GM23338 (cell line): ENCODE data around the gene C3AR1.

Source experiments
- CREB1 ChIP-seq: fragments of 250-450 bp; sonication (Bioruptor Pico); IDR thresholded peaks from 2 replicates; pipeline ENCODE4 v1.5.0; 2020; ENCODE audit warnings: low read depth, mild to moderate bottlenecking, moderate library complexity
- EZH2 ChIP-seq: fragments of 200-600 bp; sonication (generic); IDR thresholded peaks from one replicate; pipeline ENCODE4 v1.8.0; 2017; ENCODE audit warnings: antibody characterized with exemption, mild to moderate bottlenecking, low read depth; ENCODE audit not compliant: unreplicated experiment
- EZH2phosphoT487 ChIP-seq: fragments of 200-600 bp; sonication (generic); IDR thresholded peaks from one replicate; pipeline ENCODE4 v1.8.1; 2018; ENCODE audit warnings: antibody characterized with exemption; ENCODE audit not compliant: unreplicated experiment
- JUNB ChIP-seq: IDR thresholded peaks from one replicate; pipeline ENCODE4 v1.6.1; 2016; ENCODE audit warnings: antibody characterized with exemption; ENCODE audit not compliant: unreplicated experiment
- POLR2AphosphoS5 ChIP-seq: IDR thresholded peaks from 2 replicates; pipeline ENCODE4 v1.6.1; 2016; ENCODE audit warnings: antibody characterized with exemption, low read depth
- TF ChIP-seq, protein P1 (sequence below), 2 experiments: fragments of 200-600 bp in 1 of 2; sonication (generic) in 1 of 2; conservative IDR thresholded peaks; 2 replicates each; pipeline versions ENCODE4 v1.5.1 to v1.6.1; 2016 to 2017; ENCODE audit warnings: antibody characterized with exemption in 2 of 2, low read depth in 2 of 2, mild to moderate bottlenecking in 2 of 2, moderate library complexity in 1 of 2
- TF ChIP-seq, protein P2 (sequence below): IDR thresholded peaks from one replicate; pipeline ENCODE4 v1.6.1; 2018; ENCODE audit warnings: antibody characterized with exemption; ENCODE audit not compliant: unreplicated experiment
- TF ChIP-seq, protein P3 (sequence below): fragments of 250-450 bp; sonication (Bioruptor Pico); IDR thresholded peaks from 2 replicates; pipeline ENCODE4 v1.5.0; 2020; ENCODE audit warnings: mild to moderate bottlenecking, moderate library complexity

DNA sequence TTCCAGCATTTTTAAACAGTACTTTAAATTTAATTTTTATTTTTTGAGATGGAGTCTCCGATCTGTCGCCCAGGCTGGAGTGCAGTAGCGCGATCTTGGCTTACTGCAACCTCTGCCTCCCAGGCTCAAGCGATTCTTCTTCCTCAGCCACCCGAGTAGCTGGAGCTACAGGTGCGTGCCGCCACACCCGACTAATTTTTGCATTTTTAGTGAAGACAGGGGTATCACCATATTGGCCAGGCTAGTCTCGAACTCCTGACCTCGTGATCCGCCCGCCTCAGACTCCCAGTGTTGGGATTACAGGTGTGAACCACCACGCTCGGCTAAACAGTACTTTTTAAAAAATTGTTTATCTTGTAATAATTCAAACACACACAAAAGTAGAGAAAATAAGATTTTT is 37.9 kb downstream of the C3AR1 start:
- TF ChIP-seq, protein P1, sequence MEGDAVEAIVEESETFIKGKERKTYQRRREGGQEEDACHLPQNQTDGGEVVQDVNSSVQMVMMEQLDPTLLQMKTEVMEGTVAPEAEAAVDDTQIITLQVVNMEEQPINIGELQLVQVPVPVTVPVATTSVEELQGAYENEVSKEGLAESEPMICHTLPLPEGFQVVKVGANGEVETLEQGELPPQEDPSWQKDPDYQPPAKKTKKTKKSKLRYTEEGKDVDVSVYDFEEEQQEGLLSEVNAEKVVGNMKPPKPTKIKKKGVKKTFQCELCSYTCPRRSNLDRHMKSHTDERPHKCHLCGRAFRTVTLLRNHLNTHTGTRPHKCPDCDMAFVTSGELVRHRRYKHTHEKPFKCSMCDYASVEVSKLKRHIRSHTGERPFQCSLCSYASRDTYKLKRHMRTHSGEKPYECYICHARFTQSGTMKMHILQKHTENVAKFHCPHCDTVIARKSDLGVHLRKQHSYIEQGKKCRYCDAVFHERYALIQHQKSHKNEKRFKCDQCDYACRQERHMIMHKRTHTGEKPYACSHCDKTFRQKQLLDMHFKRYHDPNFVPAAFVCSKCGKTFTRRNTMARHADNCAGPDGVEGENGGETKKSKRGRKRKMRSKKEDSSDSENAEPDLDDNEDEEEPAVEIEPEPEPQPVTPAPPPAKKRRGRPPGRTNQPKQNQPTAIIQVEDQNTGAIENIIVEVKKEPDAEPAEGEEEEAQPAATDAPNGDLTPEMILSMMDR (conservative IDR thresholded peaks at IDR 0.05; ENCODE audit: low read depth in 2 of 2): no peak
- TF ChIP-seq EZH2phosphoT487 (no peak), EZH2 (no peak), POLR2AphosphoS5 (no peak), JUNB (no peak), CREB1 (no peak)
- TF ChIP-seq, protein P2, sequence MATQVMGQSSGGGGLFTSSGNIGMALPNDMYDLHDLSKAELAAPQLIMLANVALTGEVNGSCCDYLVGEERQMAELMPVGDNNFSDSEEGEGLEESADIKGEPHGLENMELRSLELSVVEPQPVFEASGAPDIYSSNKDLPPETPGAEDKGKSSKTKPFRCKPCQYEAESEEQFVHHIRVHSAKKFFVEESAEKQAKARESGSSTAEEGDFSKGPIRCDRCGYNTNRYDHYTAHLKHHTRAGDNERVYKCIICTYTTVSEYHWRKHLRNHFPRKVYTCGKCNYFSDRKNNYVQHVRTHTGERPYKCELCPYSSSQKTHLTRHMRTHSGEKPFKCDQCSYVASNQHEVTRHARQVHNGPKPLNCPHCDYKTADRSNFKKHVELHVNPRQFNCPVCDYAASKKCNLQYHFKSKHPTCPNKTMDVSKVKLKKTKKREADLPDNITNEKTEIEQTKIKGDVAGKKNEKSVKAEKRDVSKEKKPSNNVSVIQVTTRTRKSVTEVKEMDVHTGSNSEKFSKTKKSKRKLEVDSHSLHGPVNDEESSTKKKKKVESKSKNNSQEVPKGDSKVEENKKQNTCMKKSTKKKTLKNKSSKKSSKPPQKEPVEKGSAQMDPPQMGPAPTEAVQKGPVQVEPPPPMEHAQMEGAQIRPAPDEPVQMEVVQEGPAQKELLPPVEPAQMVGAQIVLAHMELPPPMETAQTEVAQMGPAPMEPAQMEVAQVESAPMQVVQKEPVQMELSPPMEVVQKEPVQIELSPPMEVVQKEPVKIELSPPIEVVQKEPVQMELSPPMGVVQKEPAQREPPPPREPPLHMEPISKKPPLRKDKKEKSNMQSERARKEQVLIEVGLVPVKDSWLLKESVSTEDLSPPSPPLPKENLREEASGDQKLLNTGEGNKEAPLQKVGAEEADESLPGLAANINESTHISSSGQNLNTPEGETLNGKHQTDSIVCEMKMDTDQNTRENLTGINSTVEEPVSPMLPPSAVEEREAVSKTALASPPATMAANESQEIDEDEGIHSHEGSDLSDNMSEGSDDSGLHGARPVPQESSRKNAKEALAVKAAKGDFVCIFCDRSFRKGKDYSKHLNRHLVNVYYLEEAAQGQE: no peak
- TF ChIP-seq, protein P3, sequence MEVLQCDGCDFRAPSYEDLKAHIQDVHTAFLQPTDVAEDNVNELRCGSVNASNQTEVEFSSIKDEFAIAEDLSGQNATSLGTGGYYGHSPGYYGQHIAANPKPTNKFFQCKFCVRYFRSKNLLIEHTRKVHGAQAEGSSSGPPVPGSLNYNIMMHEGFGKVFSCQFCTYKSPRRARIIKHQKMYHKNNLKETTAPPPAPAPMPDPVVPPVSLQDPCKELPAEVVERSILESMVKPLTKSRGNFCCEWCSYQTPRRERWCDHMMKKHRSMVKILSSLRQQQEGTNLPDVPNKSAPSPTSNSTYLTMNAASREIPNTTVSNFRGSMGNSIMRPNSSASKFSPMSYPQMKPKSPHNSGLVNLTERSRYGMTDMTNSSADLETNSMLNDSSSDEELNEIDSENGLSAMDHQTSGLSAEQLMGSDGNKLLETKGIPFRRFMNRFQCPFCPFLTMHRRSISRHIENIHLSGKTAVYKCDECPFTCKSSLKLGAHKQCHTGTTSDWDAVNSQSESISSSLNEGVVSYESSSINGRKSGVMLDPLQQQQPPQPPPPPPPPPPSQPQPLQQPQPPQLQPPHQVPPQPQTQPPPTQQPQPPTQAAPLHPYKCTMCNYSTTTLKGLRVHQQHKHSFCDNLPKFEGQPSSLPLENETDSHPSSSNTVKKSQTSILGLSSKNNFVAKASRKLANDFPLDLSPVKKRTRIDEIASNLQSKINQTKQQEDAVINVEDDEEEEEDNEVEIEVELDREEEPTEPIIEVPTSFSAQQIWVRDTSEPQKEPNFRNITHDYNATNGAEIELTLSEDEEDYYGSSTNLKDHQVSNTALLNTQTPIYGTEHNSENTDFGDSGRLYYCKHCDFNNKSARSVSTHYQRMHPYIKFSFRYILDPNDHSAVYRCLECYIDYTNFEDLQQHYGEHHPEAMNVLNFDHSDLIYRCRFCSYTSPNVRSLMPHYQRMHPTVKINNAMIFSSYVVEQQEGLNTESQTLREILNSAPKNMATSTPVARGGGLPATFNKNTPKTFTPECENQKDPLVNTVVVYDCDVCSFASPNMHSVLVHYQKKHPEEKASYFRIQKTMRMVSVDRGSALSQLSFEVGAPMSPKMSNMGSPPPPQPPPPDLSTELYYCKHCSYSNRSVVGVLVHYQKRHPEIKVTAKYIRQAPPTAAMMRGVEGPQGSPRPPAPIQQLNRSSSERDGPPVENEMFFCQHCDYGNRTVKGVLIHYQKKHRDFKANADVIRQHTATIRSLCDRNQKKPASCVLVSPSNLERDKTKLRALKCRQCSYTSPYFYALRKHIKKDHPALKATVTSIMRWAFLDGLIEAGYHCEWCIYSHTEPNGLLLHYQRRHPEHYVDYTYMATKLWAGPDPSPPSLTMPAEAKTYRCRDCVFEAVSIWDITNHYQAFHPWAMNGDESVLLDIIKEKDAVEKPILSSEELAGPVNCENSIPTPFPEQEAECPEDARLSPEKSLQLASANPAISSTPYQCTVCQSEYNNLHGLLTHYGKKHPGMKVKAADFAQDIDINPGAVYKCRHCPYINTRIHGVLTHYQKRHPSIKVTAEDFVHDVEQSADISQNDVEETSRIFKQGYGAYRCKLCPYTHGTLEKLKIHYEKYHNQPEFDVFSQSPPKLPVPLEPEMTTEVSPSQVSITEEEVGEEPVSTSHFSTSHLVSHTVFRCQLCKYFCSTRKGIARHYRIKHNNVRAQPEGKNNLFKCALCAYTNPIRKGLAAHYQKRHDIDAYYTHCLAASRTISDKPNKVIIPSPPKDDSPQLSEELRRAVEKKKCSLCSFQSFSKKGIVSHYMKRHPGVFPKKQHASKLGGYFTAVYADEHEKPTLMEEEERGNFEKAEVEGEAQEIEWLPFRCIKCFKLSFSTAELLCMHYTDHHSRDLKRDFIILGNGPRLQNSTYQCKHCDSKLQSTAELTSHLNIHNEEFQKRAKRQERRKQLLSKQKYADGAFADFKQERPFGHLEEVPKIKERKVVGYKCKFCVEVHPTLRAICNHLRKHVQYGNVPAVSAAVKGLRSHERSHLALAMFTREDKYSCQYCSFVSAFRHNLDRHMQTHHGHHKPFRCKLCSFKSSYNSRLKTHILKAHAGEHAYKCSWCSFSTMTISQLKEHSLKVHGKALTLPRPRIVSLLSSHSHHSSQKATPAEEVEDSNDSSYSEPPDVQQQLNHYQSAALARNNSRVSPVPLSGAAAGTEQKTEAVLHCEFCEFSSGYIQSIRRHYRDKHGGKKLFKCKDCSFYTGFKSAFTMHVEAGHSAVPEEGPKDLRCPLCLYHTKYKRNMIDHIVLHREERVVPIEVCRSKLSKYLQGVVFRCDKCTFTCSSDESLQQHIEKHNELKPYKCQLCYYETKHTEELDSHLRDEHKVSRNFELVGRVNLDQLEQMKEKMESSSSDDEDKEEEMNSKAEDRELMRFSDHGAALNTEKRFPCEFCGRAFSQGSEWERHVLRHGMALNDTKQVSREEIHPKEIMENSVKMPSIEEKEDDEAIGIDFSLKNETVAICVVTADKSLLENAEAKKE (CRISPR knock-in tag): no peak
